ENCODE results near the gene LRRC8E. TPM values are rescaled to one million over a fixed set of nuclear protein-coding genes. Genes with fewer than 3 reads are reported as not detected.
"Not testable (repeated sequence)": the region's sequence is repeated elsewhere in the genome, so short reads cannot be mapped to it uniquely, and the experiment has no call there.

Gene LRRC8E
- total RNA-seq, 1 donor from 2014 or later: 3.0 TPM

GRCh38 chr19:7907122-7907521, 18.8 kb downstream of the LRRC8E start:
- no peak for DNase-seq (ENCODE audit: extremely low read depth, low read depth, low spot score)

DNA sequence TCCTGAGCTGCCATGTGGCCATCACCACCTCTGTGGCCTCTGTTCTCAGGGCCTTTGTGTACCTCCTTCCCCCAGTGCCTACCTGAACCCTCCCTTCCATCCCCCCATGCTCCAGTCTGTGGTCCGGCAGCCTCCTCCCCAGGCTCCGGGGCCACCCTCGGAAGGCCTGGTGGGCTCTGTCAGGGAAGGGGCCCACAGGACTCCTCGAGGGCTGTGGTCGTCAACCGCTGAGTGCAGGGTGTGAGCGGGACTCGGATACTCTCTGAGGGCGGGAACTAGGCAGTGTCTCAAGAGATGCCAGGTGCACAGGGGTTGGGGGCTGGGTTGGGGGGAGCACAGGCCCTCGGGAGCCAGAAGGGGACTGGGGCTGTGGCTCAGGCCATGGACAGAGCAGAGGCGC, 19.2 kb downstream of the LRRC8E start:
- no peak for DNase-seq (ENCODE audit: extremely low read depth, low read depth, low spot score)

- no peak for DNase-seq (ENCODE audit: extremely low read depth, low read depth, low spot score)
These were observed 19.9 kb downstream of the LRRC8E start for GRCh38 chr19:7908078-7908699.

DNA sequence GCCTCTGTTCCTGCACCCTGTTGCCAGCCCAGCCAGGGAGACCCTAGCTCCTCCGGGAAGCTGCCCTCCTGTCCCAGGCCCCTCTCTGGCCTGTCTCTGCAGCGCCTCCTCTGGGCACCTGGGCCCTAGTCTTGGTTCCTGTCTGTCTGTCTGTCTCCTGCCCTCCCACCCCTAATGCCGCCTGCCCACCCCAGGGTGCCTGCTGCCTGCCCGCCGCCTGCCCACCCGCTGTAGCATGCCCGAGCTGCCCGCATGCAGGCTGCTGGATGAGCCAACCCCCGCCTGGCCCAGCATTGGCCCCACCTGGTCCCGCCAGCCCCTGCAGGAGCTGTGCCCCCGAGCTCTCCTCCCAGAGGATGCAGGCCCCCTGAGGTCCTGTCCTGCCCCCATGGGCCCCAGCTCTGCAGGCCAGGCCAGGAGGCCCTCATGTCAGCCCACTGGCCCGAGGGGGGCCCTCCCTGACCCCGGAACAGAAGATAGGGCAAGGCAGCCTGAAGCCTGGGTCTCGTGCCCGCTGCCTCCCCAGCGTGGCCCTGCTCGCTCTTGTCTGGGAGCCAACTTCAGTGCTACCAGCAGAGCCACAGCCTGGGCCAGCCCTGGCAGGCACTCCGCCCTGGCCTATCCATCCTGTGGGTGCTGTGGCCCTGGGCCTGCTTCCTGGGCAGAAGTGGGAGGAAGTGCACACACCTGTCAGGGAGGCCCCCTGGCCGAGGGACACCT, 20.6 kb downstream of the LRRC8E start:
- DNase-seq (ENCODE audit: extremely low read depth, low read depth, low spot score): no peak

DNA sequence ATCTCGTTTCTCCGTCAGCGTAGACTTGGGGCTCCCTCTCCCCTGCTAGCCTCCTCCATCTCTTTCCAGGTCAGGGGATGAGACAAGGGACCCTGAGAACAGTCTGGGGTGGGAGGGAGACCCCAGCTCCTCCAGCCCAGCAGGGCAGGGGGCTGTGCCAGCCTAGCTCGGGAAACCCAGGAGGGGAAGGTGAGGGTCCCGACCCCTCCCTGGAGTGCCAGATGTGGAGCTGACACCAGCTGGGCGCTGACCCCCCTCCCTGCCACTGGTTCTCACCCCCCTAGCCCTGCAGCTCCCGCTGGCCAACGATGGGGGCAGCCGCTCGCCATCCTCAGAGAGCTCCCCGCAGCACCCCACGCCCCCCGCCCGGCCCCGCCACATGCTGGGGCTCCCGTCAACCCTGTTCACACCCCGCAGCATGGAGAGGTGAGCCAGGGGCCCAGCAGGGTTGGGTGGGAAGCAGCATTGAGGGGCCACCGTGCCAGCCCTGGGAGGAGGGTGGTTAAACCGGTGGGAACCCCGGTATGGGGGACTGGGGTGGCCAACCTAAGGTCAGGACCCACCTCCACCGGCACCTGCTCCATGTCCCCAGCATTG, 21.3 kb downstream of the LRRC8E start:
- no peak for DNase-seq (ENCODE audit: extremely low read depth, low read depth, low spot score)

- no peak for DNase-seq (ENCODE audit: extremely low read depth, low read depth, low spot score)
These were observed 22.2 kb downstream of the LRRC8E start for GRCh38 chr19:7910321-7911161.

GRCh38 chr19:7911508-7912143, 23.3 kb downstream of the LRRC8E start:
- DNase-seq (ENCODE audit: extremely low read depth, low read depth, low spot score): no peak

GRCh38 chr19:7912144-7912696, 23.9 kb downstream of the LRRC8E start:
- DNase-seq (ENCODE audit: extremely low read depth, low read depth, low spot score): no peak

GRCh38 chr19:7912697-7913564, 24.6 kb downstream of the LRRC8E start:
- no peak for DNase-seq (ENCODE audit: extremely low read depth, low read depth, low spot score)

GRCh38 chr19:7913652-7914051, 25.3 kb downstream of the LRRC8E start:
- no peak for DNase-seq (ENCODE audit: extremely low read depth, low read depth, low spot score)

- DNase-seq (ENCODE audit: extremely low read depth, low read depth, low spot score): no peak
These were observed 25.8 kb downstream of the LRRC8E start for GRCh38 chr19:7914099-7914498.

- no peak for DNase-seq (ENCODE audit: extremely low read depth, low read depth, low spot score)
These were observed 26.3 kb downstream of the LRRC8E start, which contains the start of gene TGFBR3L for GRCh38 chr19:7914598-7915045. Gene TGFBR3L, plus strand, starts transcription at chr19:7914830.

DNA sequence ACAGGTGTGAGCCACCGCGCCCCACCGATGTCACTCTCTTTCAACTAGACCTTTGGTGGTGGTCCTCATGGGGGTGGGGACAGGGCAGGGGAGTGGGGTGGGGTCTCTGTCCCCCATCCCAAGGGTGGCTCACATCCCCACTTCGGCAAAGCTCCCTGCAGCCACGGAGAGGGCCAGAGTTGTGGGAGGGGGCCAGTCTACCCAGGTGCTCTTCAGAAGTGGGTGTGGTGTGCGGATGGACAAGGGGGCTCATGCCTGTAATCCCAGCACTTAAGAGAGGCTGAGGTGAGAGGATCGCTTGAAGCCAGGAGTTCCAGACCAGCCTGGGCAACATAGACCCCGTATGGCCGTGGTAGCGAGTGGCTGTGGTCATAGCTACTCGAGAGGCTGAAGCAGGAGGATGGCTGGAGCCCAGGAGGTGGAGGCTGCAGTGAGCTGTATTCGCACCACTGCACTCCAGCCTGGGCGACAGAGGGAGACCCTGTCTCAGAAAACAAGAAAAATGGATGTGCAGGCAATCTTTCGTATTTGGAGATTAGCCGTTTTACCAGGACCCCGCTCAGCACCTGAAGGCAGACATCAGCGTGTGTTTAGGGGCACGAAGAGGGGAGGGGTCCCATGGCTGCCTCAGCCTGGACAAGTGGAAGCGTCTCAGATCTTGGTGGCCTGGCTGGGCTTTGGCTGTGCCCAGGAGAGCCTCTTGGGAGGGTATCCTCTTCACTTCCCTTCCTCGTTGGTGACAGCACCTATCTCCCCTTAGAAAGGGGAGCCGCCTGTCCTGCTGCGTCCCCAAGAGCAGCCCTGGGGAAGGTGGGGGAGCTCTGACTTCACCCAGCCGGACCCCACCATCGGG, 27.2 kb downstream of the LRRC8E start:
- DNase-seq (ENCODE audit: extremely low read depth, low read depth, low spot score): no peak

DNA sequence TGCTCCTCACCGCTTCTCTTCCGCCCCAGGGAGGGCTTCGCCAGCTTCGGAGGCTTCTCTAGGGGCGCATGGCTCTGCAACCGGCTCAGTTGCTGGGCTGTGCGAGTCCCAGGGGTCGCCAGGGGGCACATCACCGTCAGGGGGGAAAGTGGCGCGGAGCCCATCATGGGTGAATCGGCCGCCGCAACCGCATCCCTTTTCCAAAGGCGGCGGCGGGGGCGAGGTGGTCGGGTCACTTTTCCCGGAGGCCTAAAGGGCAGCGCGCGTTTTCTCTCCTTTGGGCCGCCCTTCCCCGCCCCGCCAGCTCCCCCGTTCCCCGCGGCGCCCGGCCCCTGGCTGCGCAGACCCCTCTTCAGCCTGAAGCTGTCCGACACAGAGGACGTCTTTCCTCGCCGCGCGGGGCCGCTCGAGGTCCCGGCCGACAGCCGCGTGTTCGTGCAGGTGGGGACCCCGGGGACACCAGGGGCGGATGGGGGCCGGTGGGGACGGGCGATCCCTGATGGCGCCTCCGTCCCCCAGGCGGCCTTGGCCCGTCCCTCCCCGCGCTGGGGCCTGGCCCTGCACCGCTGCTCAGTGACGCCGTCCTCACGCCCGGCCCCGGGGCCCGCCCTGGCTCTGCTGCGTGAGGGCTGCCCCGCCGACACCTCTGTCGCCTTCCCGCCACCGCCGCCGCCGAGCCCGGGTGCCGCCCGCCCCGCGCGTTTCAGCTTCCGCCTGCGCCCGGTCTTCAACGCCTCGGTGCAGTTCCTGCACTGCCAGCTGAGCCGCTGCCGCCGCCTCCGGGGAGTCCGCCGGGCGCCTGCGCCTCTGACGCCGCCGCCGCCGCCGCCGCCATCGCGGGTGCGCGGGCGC, 28.0 kb downstream of the LRRC8E start:
- DNase-seq (ENCODE audit: extremely low read depth, low read depth, low spot score): no peak

GRCh38 chr19:7916955-7917266, 28.6 kb downstream of the LRRC8E start:
- no peak for DNase-seq (ENCODE audit: extremely low read depth, low read depth, low spot score)

- no peak for DNase-seq (ENCODE audit: extremely low read depth, low read depth, low spot score)
These were observed 29.2 kb downstream of the LRRC8E start for GRCh38 chr19:7917267-7918061.

GRCh38 chr19:7918062-7918614, 29.8 kb downstream of the LRRC8E start:
- DNase-seq (ENCODE audit: extremely low read depth, low read depth, low spot score): not testable (repeated sequence)
